Neuronal stem cell (in vitro differentiated cells): ENCODE results near the gene TMEM129.

Experiments
- DNase-seq: peaks from one replicate; pipeline ENCODE4 v3.0.0-alpha.2; 2013; ENCODE audit warnings: low spot score
- H2AFZ ChIP-seq: one replicate; pipeline ENCODE4 v1.6.1; 2013; ENCODE audit warnings: mild to moderate bottlenecking, low read length, inconsistent platforms
- H2AK5ac ChIP-seq: 2 replicates; pipeline ENCODE4 v1.6.1; 2013; ENCODE audit warnings: low read depth, mild to moderate bottlenecking, inconsistent platforms, low read length, moderate library complexity, mixed read lengths
- H2BK120ac ChIP-seq: 2 replicates; pipeline ENCODE4 v1.6.1; 2013; ENCODE audit warnings: low read depth, mild to moderate bottlenecking, inconsistent platforms, low read length, moderate library complexity, mixed read lengths
- H2BK12ac ChIP-seq: one replicate; pipeline ENCODE4 v1.6.1; 2013; ENCODE audit warnings: low read length, inconsistent platforms
- H2BK15ac ChIP-seq: 2 replicates; pipeline ENCODE4 v1.6.1; 2013; ENCODE audit warnings: mild to moderate bottlenecking, low read length, inconsistent platforms, mixed read lengths
- H2BK5ac ChIP-seq: one replicate; pipeline ENCODE4 v1.6.1; 2013; ENCODE audit warnings: inconsistent platforms, mild to moderate bottlenecking, low read length, moderate library complexity
- H3K14ac ChIP-seq: one replicate; pipeline ENCODE4 v1.6.1; 2013; ENCODE audit warnings: low read length, inconsistent platforms
- H3K18ac ChIP-seq: 2 replicates; pipeline ENCODE4 v1.6.1; 2013; ENCODE audit warnings: low read length, inconsistent platforms
- H3K23ac ChIP-seq: 2 replicates; pipeline ENCODE4 v1.6.1; 2013; ENCODE audit warnings: low read depth, mild to moderate bottlenecking, mixed read lengths, low read length, inconsistent platforms; ENCODE audit not compliant: poor library complexity
- H3K27ac ChIP-seq: replicated peaks from 3 replicates; pipeline ENCODE4 v1.5.1; 2013; ENCODE audit warnings: low read length, inconsistent platforms
- H3K27me3 ChIP-seq, 3 experiments: 2 replicates each; pipeline ENCODE4 v1.6.1; 2013; ENCODE audit warnings: low read length in 3 of 3, mild to moderate bottlenecking in 2 of 3, inconsistent platforms in 1 of 3, low read depth in 1 of 3, mixed read lengths in 1 of 3, moderate library complexity in 1 of 3; ENCODE audit not compliant: control insufficient read depth in 3 of 3, insufficient read depth in 3 of 3
- H3K36me3 ChIP-seq, 2 donors: replicated peaks in 1 of 2; 2 replicates each; pipeline ENCODE4 v1.6.1; 2013; ENCODE audit warnings: low read length in 2 of 2; ENCODE audit not compliant: control insufficient read depth in 2 of 2, insufficient read depth in 2 of 2
- H3K4ac ChIP-seq: 2 replicates; pipeline ENCODE4 v1.6.1; 2013; ENCODE audit warnings: inconsistent platforms, mild to moderate bottlenecking, low read length, moderate library complexity
- H3K4me1 ChIP-seq, 2 donors: 1 replicate in 1 of 2; 2 replicates in 1 of 2; pipeline ENCODE4 v1.6.1; 2013; ENCODE audit warnings: low read length in 2 of 2, low read depth in 1 of 2; ENCODE audit not compliant: control insufficient read depth in 2 of 2, insufficient read depth in 1 of 2
- H3K4me2 ChIP-seq: one replicate; pipeline ENCODE4 v1.6.1; 2013; ENCODE audit warnings: mild to moderate bottlenecking, low read length, inconsistent platforms; ENCODE audit not compliant: insufficient read depth, poor library complexity, severe bottlenecking
- H3K4me3 ChIP-seq, 2 donors: 2 replicates each; pipeline ENCODE4 v1.5.1; 2013; ENCODE audit warnings: low read length in 2 of 2, mild to moderate bottlenecking in 2 of 2, inconsistent platforms in 1 of 2, moderate library complexity in 1 of 2
- H3K79me1 ChIP-seq: one replicate; pipeline ENCODE4 v1.6.1; 2013; ENCODE audit warnings: low read depth, mild to moderate bottlenecking, inconsistent platforms, low read length, moderate library complexity
- H3K9ac ChIP-seq: one replicate; pipeline ENCODE4 v1.6.1; 2013; ENCODE audit warnings: mild to moderate bottlenecking, low read depth, low read length, inconsistent platforms; ENCODE audit not compliant: poor library complexity
- H3K9me3 ChIP-seq, 2 donors: replicated peaks in 1 of 2; 2 replicates each; pipeline versions ENCODE3 to v1.6.1; 2013; ENCODE audit warnings: low read length in 2 of 2, mild to moderate bottlenecking in 2 of 2, inconsistent platforms in 1 of 2, low read depth in 1 of 2, mixed read lengths in 1 of 2, moderate library complexity in 1 of 2; ENCODE audit not compliant: control insufficient read depth in 2 of 2, insufficient read depth in 1 of 2
- H4K8ac ChIP-seq: one replicate; pipeline ENCODE4 v1.6.1; 2013; ENCODE audit warnings: low read depth, mild to moderate bottlenecking, inconsistent platforms, low read length, moderate library complexity
- H4K91ac ChIP-seq: one replicate; pipeline ENCODE4 v1.6.1; 2013; ENCODE audit warnings: low read length, low read depth, mild to moderate bottlenecking, inconsistent platforms; ENCODE audit not compliant: poor library complexity
- WGBS, 2 donors: extraction: QIAGEN DNeasy Blood & Tissue Kit; methylation state at CpG; one replicate each; pipeline ENCODE4 v1.1.7; 2013; ENCODE audit warnings: missing lambda C conversion rate in 2 of 2, mixed read lengths in 1 of 2; ENCODE audit not compliant: insufficient read length in 2 of 2, insufficient replicate concordance in 1 of 2; ENCODE audit errors: extremely low coverage in 2 of 2; 5-methylcytosine and 5-hydroxymethylcytosine counted together

TMEM129 gene

DNA sequence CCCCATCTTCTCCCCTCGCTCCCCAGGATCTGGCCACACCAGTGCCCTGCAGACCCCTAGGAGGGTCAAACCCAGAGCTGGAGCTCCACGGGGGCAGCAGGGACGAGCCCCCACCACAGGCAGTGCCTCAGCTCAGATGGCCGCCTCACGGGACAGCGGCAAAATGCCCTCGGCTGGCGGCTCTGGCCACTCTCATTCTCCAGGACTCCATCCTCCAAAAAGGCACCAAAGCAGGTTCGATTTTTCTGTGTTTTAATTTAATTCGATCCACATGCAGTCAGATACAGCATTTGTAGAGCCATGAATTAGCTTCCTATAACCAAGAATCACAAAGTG is 45.4 kb downstream of the TMEM129 start:
- Histone ChIP-seq H3K14ac (no peak overlapping the region), H2BK15ac (no peak overlapping the region), H3K27ac (no peak overlapping the region), H3K4me2 (no peak overlapping the region), H3K4me3 (no peak overlapping the region), H2BK5ac (no peak overlapping the region), H3K23ac (no peak overlapping the region), H2AFZ (no peak overlapping the region), H3K4me1 (peaks cover 4 to 5% of the 10 kb centered on the region in 2 donors), H3K27me3 (peaks cover 0 to 24% (median 0%) of the 10 kb centered on the region in 3 experiments), H4K8ac (no peak overlapping the region), H3K36me3 (no peaks in the 10 kb centered on the region), H3K4ac (no peak overlapping the region), H4K91ac (no peak overlapping the region), H3K9ac (no peak overlapping the region), H3K18ac (peak overlapping the region; percentile 77), H2BK12ac (no peak overlapping the region), H2AK5ac (peak overlapping the region; percentile 58), H2BK120ac (no peak overlapping the region), H3K9me3 (no peaks in the 10 kb centered on the region), H3K79me1 (peaks cover 2% of the 10 kb centered on the region)
- DNase-seq = no peak
- no CpG with 5 or more reads among the region's 10 CpGs for WGBS, 2 donors

DNA sequence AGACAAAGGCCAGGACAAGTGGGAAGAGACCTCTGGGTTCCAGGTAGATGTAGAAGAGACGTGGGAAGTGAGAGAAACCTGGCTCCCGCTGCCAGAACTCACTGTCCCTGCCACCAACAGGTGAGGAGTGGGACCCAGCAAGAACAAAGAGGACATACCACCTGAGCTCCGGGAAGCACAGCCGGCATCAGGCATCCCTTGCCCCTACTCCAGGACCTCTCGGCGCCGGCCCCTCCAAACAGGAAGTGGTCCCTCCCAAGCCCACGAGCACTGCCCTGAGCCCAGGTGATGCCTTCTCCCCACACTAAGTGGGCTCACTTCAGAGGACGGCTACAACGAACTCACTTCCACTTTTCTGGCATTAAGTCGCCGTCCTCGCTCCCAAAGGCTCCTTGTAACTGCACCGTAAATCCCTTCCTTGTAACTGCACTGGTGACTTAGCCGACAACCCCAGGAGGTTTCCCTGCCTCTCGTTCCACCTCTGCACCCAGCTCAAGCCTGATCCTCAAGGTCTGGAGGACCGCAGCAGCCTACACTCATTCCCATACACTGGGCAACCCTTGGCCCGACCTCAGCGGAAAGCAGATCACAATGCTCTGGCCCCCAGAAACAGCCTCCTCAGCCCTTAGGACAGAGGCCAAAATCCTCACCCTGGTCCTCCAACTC is 45.9 kb downstream of the TMEM129 start:
- no peak overlapping the region for H3K27ac ChIP-seq
- H3K4me3 ChIP-seq = peak overlapping the region in 1 of 2 donors; percentile 53
- DNase-seq = no peak
- peak overlapping the region; percentile 60 for H3K9ac ChIP-seq
- peak overlapping the region; percentile 53 for H2AFZ ChIP-seq
- no peak overlapping the region for H4K8ac ChIP-seq
- peak overlapping the region; percentile 56 for H3K14ac ChIP-seq
- H2BK5ac ChIP-seq = no peak overlapping the region
- no peak overlapping the region for H2BK120ac ChIP-seq
- no peak overlapping the region for H3K4ac ChIP-seq
- peak overlapping the region; percentile 58 for H2AK5ac ChIP-seq
- peaks cover 0 to 24% (median 0%) of the 10 kb centered on the region in 3 experiments for H3K27me3 ChIP-seq
- H3K4me1 ChIP-seq = peaks cover 4 to 5% of the 10 kb centered on the region in 2 donors
- no peaks in the 10 kb centered on the region for H3K36me3 ChIP-seq
- no peak overlapping the region for H4K91ac ChIP-seq
- WGBS, 2 donors = no CpG with 5 or more reads among the region's 19 CpGs
- H3K9me3 ChIP-seq = no peaks in the 10 kb centered on the region
- H3K4me2 ChIP-seq = no peak overlapping the region
- peak overlapping the region; percentile 21 for H2BK15ac ChIP-seq
- peaks cover 2% of the 10 kb centered on the region for H3K79me1 ChIP-seq
- H3K18ac ChIP-seq = peak overlapping the region; percentile 72
- no peak overlapping the region for H2BK12ac ChIP-seq
- no peak overlapping the region for H3K23ac ChIP-seq

DNA sequence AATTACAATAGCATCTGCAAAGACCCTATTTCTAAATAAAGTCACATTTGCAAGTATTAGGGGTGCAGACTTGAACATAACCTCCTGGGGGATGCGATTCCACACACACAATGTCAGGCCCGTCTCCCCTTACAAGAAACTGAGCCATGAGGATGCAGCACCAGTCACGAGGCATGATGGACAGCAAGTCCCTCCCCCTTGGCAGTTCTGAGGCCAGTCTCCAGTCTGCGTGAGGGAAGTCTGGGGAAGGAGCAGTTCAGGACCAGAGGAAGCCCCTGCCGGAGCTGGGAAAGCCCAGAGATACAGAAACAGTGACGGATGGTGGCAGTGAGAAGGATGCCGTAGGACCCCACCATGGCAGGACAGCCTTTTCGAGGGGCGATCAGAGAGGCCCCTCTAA is 46.4 kb downstream of the TMEM129 start:
- Histone ChIP-seq H3K9me3 (no peaks in the 10 kb centered on the region), H3K23ac (no peak overlapping the region), H3K27me3 (peaks cover 0 to 24% (median 0%) of the 10 kb centered on the region in 3 experiments), H3K4ac (no peak overlapping the region), H3K4me1 (peaks cover 4 to 5% of the 10 kb centered on the region in 2 donors), H3K4me2 (no peak overlapping the region), H3K9ac (no peak overlapping the region), H2BK120ac (no peak overlapping the region), H3K4me3 (no peak overlapping the region), H3K14ac (peak overlapping the region; percentile 89), H3K27ac (no peak overlapping the region), H2AFZ (peak overlapping the region; percentile 53), H3K36me3 (no peaks in the 10 kb centered on the region), H4K8ac (no peak overlapping the region), H2BK12ac (peak overlapping the region; percentile 58), H2AK5ac (no peak overlapping the region), H4K91ac (no peak overlapping the region), H3K18ac (no peak overlapping the region), H3K79me1 (peaks cover 2% of the 10 kb centered on the region), H2BK15ac (no peak overlapping the region), H2BK5ac (no peak overlapping the region)
- DNase-seq = no peak
- no CpG with 5 or more reads among the region's 9 CpGs for WGBS, 2 donors

DNA sequence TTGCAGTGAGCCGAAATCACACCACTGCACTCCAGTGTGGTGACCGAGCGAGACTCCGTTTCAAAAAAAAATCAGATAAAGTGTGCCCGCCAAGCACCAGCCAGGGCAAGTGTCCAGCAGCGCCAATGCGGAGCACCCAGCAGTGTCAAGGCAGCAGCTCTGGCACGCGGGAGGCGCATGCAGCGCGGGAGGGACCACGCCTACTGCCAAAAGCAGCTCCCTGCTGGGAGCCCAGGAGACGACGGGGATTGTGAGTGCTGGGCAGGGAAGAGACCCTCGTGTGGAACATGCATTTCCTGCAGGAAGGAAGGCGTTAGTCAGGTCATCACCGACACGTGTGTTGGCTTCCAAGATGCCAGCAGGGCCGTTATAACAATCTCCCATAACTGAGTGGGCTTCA is 47.5 kb downstream of the TMEM129 start:
- peaks cover 2% of the 10 kb centered on the region for H3K79me1 ChIP-seq
- H4K8ac ChIP-seq = peak overlapping the region; percentile 30
- H3K9me3 ChIP-seq = no peaks in the 10 kb centered on the region
- H2BK5ac ChIP-seq = no peak overlapping the region
- H3K4me3 ChIP-seq = no peak overlapping the region
- no peak overlapping the region for H2AK5ac ChIP-seq
- WGBS, 2 donors = no CpG with 5 or more reads among the region's 20 CpGs
- H3K27ac ChIP-seq = no peak overlapping the region
- H3K27me3 ChIP-seq = peaks cover 0 to 24% (median 0%) of the 10 kb centered on the region in 3 experiments
- H3K4me2 ChIP-seq = no peak overlapping the region
- H3K23ac ChIP-seq = no peak overlapping the region
- H2BK120ac ChIP-seq = no peak overlapping the region
- peaks cover 4 to 5% of the 10 kb centered on the region in 2 donors for H3K4me1 ChIP-seq
- DNase-seq = no peak
- H4K91ac ChIP-seq = no peak overlapping the region
- H2AFZ ChIP-seq = no peak overlapping the region
- no peak overlapping the region for H3K9ac ChIP-seq
- H3K4ac ChIP-seq = no peak overlapping the region
- H3K36me3 ChIP-seq = no peaks in the 10 kb centered on the region
- peak overlapping the region; percentile 94 for H3K14ac ChIP-seq
- H2BK12ac ChIP-seq = no peak overlapping the region
- no peak overlapping the region for H2BK15ac ChIP-seq
- H3K18ac ChIP-seq = peak overlapping the region; percentile 57
